ENCODE results near the gene HS3ST5. TPM values are rescaled to one million over a fixed set of nuclear protein-coding genes. Genes with fewer than 3 reads are reported as not detected.
"Not testable (repeated sequence)": the region's sequence is repeated elsewhere in the genome, so short reads cannot be mapped to it uniquely, and the experiment has no call there.

The HS3ST5 gene
- polyA plus RNA-seq, 3 donors = not detected

DNA sequence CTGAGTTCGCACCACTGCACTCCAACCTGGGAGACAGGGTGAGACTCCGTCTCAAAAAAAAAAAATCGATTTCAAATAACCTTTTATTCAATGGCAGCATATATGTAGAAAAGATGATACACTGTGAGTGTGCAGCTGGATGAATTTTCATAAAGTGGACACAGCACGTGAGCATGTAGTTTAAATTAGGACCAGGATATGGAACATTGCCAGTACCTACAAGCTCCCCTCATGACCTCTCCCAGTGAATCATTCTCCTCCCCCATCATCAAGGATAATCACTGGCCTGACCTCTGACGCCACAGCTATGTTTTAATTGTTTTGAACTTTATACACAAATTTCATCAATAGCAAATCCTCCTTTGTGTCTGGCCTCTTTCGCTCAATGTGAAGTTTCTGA is 318.1 kb downstream of the HS3ST5 start:
- no peak overlapping the region for H3K9ac ChIP-seq (ENCODE audit: insufficient read depth, low read length, poor library complexity, severe bottlenecking)
- no peaks in the 10 kb centered on the region for H3K79me2 ChIP-seq (ENCODE audit: insufficient read depth, low read length)
- no peak overlapping the region for H3K27ac ChIP-seq (ENCODE audit: low read depth in 1 of 2, low read length in 2 of 2)
- WGBS (ENCODE audit: insufficient coverage) = no CpG with 5 or more reads among the region's 6 CpGs
- H3K4me2 ChIP-seq (replicated peaks; ENCODE audit: extremely low read depth, low read length, poor library complexity, severe bottlenecking) = no peak overlapping the region
- H3K27ac Mint-ChIP-seq = peak overlapping the region in 1 of 7 donors; percentile 15
- no peaks in the 10 kb centered on the region for H3K4me1 ChIP-seq (ENCODE audit: control insufficient read depth in 1 of 2, insufficient read depth in 2 of 2, low read length in 2 of 2)
- no peak overlapping the region for H3K4me3 ChIP-seq (replicated peaks in 1 of 3; ENCODE audit: low read depth in 2 of 3, low read length in 3 of 3)
- H4K20me1 ChIP-seq (ENCODE audit: insufficient read depth, low read length) = no peaks in the 10 kb centered on the region
- H3K27me3 Mint-ChIP-seq (ENCODE audit: low read depth in 3 of 3) = no peaks in the 10 kb centered on the region
- H2AFZ ChIP-seq (ENCODE audit: insufficient read depth, low read depth, low read length, poor library complexity, severe bottlenecking) = no peak overlapping the region
- no peaks in the 10 kb centered on the region for H3K36me3 ChIP-seq (replicated peaks in 1 of 2; ENCODE audit: control insufficient read depth in 1 of 2, insufficient read depth in 2 of 2, low read length in 2 of 2)
- H3K4me1 Mint-ChIP-seq = no peaks in the 10 kb centered on the region
- H3K9me3 Mint-ChIP-seq = peaks cover 0 to 15% (median 4%) of the 10 kb centered on the region in 7 donors
- no peaks in the 10 kb centered on the region for H3K9me3 ChIP-seq (replicated peaks in 1 of 2; ENCODE audit: control insufficient read depth in 1 of 2, insufficient read depth in 1 of 2, low read length in 2 of 2)
- H3K27me3 ChIP-seq (ENCODE audit: control insufficient read depth in 2 of 2, insufficient read depth in 2 of 2, low read length in 2 of 2) = no peaks in the 10 kb centered on the region
- H3K4me3 Mint-ChIP-seq = no peak overlapping the region
- intact Hi-C loops (cut with micrococcal nuclease) = no loop called here
- H3K36me3 Mint-ChIP-seq = no peaks in the 10 kb centered on the region
- no peak for DNase-seq
- TF ChIP-seq, protein P1, sequence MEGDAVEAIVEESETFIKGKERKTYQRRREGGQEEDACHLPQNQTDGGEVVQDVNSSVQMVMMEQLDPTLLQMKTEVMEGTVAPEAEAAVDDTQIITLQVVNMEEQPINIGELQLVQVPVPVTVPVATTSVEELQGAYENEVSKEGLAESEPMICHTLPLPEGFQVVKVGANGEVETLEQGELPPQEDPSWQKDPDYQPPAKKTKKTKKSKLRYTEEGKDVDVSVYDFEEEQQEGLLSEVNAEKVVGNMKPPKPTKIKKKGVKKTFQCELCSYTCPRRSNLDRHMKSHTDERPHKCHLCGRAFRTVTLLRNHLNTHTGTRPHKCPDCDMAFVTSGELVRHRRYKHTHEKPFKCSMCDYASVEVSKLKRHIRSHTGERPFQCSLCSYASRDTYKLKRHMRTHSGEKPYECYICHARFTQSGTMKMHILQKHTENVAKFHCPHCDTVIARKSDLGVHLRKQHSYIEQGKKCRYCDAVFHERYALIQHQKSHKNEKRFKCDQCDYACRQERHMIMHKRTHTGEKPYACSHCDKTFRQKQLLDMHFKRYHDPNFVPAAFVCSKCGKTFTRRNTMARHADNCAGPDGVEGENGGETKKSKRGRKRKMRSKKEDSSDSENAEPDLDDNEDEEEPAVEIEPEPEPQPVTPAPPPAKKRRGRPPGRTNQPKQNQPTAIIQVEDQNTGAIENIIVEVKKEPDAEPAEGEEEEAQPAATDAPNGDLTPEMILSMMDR (IDR thresholded peaks at IDR 0.05) = no peak

DNA sequence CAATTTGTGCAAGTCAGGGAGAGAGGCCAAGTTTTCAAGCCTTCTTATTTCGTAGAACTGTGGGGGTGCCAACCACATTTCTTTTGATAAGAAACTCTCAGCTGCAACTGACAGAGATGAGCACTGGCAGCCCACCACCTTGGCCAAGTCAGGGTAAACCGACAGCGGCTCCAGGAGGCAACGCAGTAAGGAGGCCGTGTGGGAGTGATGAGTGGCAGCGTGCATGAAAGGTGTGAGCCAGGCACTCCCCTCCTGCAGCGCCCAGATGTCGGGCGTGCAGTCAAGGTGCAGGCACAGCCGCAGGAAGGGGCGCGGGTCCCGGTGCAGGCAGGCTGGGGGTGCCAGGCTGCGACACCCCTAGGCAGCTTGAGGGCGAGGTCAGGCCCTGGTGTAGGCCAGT is 322.6 kb downstream of the HS3ST5 start:
- H3K4me1 ChIP-seq (ENCODE audit: control insufficient read depth in 1 of 2, insufficient read depth in 2 of 2, low read length in 2 of 2) = no peaks in the 10 kb centered on the region
- intact Hi-C loops (cut with micrococcal nuclease) = no loop called here
- Mint-ChIP-seq H3K27me3 (ENCODE audit: low read depth in 3 of 3) (peaks cover 0 to 2% (median 0%) of the 10 kb centered on the region in 3 donors), H3K9me3 (peaks cover 0 to 15% (median 4%) of the 10 kb centered on the region in 7 donors), H3K36me3 (no peaks in the 10 kb centered on the region), H3K4me3 (no peak overlapping the region), H3K27ac (no peak overlapping the region), H3K4me1 (no peaks in the 10 kb centered on the region)
- H4K20me1 ChIP-seq (ENCODE audit: insufficient read depth, low read length) = no peaks in the 10 kb centered on the region
- H3K4me2 ChIP-seq (replicated peaks; ENCODE audit: extremely low read depth, low read length, poor library complexity, severe bottlenecking) = no peak overlapping the region
- no peak overlapping the region for H3K4me3 ChIP-seq (replicated peaks in 1 of 3; ENCODE audit: low read depth in 2 of 3, low read length in 3 of 3)
- 88% methylated on average over 13 of the region's 15 CpGs for WGBS (ENCODE audit: insufficient coverage)
- DNase-seq = no peak
- H3K9me3 ChIP-seq (replicated peaks in 1 of 2; ENCODE audit: control insufficient read depth in 1 of 2, insufficient read depth in 1 of 2, low read length in 2 of 2) = no peaks in the 10 kb centered on the region
- no peaks in the 10 kb centered on the region for H3K36me3 ChIP-seq (replicated peaks in 1 of 2; ENCODE audit: control insufficient read depth in 1 of 2, insufficient read depth in 2 of 2, low read length in 2 of 2)
- H3K27ac ChIP-seq (ENCODE audit: low read depth in 1 of 2, low read length in 2 of 2) = no peak overlapping the region
- no peaks in the 10 kb centered on the region for H3K27me3 ChIP-seq (ENCODE audit: control insufficient read depth in 2 of 2, insufficient read depth in 2 of 2, low read length in 2 of 2)
- no peaks in the 10 kb centered on the region for H3K79me2 ChIP-seq (ENCODE audit: insufficient read depth, low read length)
- TF ChIP-seq, protein P1 (IDR thresholded peaks at IDR 0.05) = no peak
- H2AFZ ChIP-seq (ENCODE audit: insufficient read depth, low read depth, low read length, poor library complexity, severe bottlenecking) = no peak overlapping the region
- no peak overlapping the region for H3K9ac ChIP-seq (ENCODE audit: insufficient read depth, low read length, poor library complexity, severe bottlenecking)

DNA sequence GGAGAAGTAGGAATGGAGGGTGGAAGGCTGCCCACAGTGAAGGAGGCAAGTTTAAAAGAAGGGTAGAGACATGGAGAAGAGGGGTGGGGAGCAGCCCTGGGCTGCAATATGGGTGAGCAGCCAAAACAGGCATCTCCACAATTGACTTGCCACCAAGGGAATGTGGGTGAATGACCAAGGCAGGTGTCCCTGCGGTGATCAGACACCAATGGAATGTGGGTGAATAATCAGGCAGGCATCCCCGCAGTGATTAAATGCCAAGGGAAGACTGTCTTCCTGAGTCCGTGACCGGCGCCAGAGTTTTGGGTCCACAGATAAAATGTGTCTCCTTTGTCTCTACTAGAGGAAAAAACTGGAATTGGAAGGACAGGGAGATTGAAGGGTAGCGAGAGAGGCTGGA is 325.7 kb downstream of the HS3ST5 start:
- H3K4me2 ChIP-seq (replicated peaks; ENCODE audit: extremely low read depth, low read length, poor library complexity, severe bottlenecking); H3K27ac Mint-ChIP-seq; H2AFZ ChIP-seq (ENCODE audit: insufficient read depth, low read depth, low read length, poor library complexity, severe bottlenecking); H3K9ac ChIP-seq (ENCODE audit: insufficient read depth, low read length, poor library complexity, severe bottlenecking); H4K20me1 ChIP-seq (ENCODE audit: insufficient read depth, low read length); H3K9me3 ChIP-seq (replicated peaks in 1 of 2; ENCODE audit: control insufficient read depth in 1 of 2, insufficient read depth in 1 of 2, low read length in 2 of 2); H3K9me3 Mint-ChIP-seq; H3K79me2 ChIP-seq (ENCODE audit: insufficient read depth, low read length); H3K27me3 ChIP-seq (ENCODE audit: control insufficient read depth in 2 of 2, insufficient read depth in 2 of 2, low read length in 2 of 2); H3K4me1 Mint-ChIP-seq; H3K27me3 Mint-ChIP-seq (ENCODE audit: low read depth in 3 of 3); H3K4me3 Mint-ChIP-seq; H3K27ac ChIP-seq (ENCODE audit: low read depth in 1 of 2, low read length in 2 of 2); DNase-seq; H3K4me3 ChIP-seq (replicated peaks in 1 of 3; ENCODE audit: low read depth in 2 of 3, low read length in 3 of 3); H3K36me3 Mint-ChIP-seq; H3K4me1 ChIP-seq (ENCODE audit: control insufficient read depth in 1 of 2, insufficient read depth in 2 of 2, low read length in 2 of 2); intact Hi-C loops (cut with micrococcal nuclease); H3K36me3 ChIP-seq (replicated peaks in 1 of 2; ENCODE audit: control insufficient read depth in 1 of 2, insufficient read depth in 2 of 2, low read length in 2 of 2): not testable (repeated sequence)
- 100% methylated on average over 2 of the region's 6 CpGs for WGBS (ENCODE audit: insufficient coverage)
